Hepatocyte (in vitro differentiated cells): Measurements from ENCODE around the gene NFIX.

Source experiments
- CTCF ChIP-seq: fragments of 200-600 bp; sonication (generic); IDR thresholded peaks from 2 replicates; pipeline ENCODE4 v1.5.1; 2016; ENCODE audit warnings: antibody characterized with exemption, mild to moderate bottlenecking; ENCODE audit not compliant: poor library complexity
- EZH2 ChIP-seq: fragments of 200-600 bp; sonication (generic); IDR thresholded peaks from 2 replicates; pipeline ENCODE4 v1.6.1; 2016; ENCODE audit warnings: antibody characterized with exemption, mild to moderate bottlenecking, borderline replicate concordance
- EZH2phosphoT487 ChIP-seq: fragments of 200-600 bp; sonication (generic); IDR thresholded peaks from one replicate; pipeline ENCODE4 v1.6.1; 2018; ENCODE audit warnings: antibody characterized with exemption, mild to moderate bottlenecking, low read depth, moderate library complexity; ENCODE audit not compliant: unreplicated experiment, severe bottlenecking

DNA sequence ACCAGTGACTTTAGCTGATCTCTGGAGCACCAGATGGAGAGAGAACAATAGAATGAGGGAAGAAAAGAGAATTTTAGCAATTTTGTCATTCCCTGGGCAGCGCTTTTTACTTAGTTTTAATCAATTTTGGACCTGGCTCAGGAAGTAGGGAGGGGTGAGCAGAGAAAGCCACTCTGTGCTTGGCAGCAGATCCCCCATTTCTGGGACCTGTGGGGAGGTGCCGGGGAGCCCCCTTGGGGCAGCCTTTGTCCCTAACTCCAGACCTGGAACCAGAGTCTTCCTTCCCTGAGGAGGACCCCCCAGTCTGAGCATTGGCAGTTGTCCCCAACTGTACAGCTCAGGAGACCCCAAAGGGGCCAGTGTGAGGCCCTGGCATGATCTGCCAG lies 96.9 kb downstream of the NFIX start:
- TF ChIP-seq EZH2phosphoT487, result no peak
- no peak for TF ChIP-seq CTCF
- TF ChIP-seq EZH2, result no peak
